GM18499 (cell line): ENCODE measurements around the gene FBP1.
A peak's percentile ranks its signal among the peaks of the same experiment; 100 is the strongest.

Experiments
- ATAC-seq: cut with Tn5 transposase; IDR thresholded peaks from one replicate; pipeline ENCODE4 v1.9.1; 2021; ENCODE audit warnings: moderate number of reproducible peaks; ENCODE audit not compliant: insufficient read depth, unreplicated experiment

FBP1 gene

DNA sequence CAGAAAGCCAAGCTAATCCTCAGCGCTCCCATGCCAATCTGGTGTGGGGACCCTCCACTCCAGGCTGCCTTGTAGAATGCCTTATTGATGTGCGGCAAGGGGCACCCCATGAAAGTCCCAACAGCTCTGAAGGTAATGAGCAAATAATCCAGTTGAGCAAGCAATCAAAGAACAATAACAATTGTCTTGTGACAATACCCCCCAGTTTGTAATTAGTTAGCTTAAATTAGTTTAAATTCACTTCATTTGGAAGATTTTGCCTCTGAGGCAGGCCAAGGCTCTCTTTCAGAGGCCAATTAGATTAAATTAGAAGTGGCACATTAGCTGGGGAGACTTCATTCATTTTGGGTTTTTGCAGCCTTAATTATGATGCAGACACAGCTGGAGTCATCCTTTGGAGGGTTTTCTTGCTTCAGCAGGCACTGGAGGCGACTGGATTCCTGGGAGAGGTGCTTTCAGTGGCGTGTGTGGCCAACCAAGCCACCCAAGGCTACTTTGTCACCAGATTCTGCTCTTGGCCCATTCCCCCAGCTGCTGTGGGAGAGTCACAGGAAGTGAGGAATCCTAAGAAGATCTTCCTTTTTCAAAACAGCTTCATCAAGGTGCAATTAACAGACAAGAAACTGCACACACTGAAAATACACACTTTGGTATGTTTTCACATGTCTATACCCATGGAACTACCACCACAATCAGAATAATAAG is 17.9 kb upstream of the FBP1 start:
- no peak for ATAC-seq

- peak; percentile 93 for ATAC-seq
Observed at GRCh38 chr9:94656200-94656599, 16.9 kb upstream of the FBP1 start.

- ATAC-seq: no peak
Observed at GRCh38 chr9:94655739-94656138, 16.4 kb upstream of the FBP1 start.

DNA sequence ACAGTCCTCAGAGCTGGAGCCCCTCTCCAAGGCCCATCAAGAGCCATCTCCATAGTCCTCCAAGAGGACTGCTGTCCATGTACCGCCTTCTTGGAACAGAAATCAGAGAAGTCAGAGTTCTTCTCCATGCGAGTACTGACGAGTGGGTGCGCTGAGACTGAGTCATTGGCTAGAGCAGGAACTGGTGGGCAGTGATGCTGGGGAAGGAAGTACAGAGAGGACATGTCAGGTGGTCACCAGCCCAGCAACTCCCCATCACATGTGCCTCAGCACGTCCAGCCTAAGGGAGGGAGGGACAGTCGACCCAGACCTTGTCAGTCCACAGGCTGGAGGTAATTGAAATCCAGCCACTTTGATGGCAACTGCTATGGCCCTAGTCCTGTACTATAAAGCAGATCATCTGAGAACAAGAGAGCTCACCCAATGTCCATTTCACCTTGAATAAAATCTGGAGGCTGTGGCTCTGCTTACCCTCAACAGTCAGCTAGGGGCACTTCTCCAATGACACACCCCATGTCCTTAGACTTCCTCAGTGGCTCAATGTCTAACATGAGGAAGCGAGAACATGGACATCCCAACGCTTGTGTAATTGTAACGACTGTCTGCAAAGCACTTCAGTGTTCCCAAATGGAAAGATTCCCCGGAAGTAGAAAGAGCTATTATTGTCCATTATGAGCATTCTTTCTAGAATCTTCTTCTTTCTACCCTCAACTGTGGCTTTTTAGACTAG is 15.0 kb upstream of the FBP1 start:
- no peak for ATAC-seq

DNA sequence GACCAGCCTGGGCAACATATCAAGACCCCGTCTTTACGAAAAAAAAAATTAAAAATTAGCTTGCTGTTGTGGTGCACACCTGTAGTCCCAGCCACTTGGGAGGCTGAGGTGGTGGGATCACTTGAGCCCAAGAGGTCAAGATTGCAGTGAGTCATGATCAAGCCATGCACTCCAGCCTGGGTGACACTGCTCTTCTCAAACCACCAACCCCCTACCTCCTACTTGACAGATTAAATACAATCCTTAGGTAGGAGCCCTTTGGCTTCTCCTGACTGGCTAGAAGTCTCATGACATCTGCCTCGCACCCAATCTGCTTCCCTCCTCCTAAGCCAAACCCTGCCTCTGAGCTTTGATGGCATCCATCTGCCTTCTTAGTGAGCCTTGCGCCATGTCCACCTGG is 11.6 kb upstream of the FBP1 start:
- no peak for ATAC-seq

GRCh38 chr9:94649100-94649819 is 9.9 kb upstream of the FBP1 start:
- no peak for ATAC-seq

- no peak for ATAC-seq
Observed at GRCh38 chr9:94648185-94648584, 8.9 kb upstream of the FBP1 start.

DNA sequence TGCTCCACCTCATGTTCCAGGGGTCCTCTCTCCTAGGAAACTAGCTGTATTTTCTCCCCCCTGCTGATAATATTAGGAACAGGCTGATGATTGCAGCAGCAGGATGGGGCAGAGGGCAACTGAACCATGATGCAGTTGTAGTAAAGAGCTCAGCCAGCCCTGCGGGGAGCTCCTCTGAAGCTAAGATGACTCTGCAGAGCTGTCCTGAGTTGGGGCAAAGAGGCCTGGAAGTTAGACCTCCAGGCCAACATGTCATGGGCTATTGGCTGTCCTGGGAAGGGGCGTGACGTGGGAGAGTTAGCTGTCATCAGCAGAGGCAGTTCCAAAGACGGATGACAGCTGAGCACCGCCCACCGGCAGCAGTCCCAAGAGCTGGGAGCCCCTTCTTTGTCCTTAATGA is 6.6 kb upstream of the FBP1 start:
- ATAC-seq: no peak

DNA sequence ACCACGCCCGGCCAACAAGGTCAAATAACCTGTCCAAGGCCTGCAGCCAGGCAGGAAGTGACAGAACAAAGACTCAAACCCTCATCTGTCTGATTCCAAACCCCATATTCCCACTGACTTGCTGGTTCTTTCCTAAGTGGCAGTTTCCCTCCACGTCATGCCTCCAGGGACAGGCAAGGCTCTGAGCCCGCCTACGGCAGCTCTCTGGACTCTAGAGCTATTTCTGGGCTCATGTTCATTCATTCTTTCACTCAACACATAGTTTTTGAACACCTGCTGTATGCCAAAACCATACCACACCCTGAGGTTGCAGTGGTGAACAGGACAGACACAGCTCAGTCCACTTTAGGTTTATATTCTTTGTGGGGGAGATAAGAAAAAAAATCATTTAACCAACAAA is 5.2 kb upstream of the FBP1 start:
- no peak for ATAC-seq

DNA sequence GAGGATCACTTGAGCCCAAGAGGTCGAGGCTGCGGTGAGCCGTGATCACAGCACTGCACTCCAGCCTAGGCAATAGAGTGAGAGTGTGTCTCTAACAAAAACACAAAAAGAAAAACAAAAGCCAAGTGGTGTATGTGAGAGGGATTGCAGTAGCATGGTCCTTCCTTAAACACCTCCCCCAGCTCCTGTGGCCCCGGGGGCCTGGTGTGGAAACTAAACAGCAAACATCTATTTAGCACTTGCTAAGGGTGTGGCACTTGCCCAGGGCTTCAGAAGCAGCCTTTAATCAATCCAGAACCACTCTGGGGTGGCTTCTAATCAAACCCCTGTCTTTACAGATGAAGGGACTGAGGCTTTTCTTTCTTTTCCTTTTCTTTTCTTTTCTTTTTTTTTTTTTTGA is 4.4 kb upstream of the FBP1 start:
- ATAC-seq: no peak

- ATAC-seq: no peak
Observed at GRCh38 chr9:94643176-94643575, 3.9 kb upstream of the FBP1 start.

- no peak for ATAC-seq
Observed at GRCh38 chr9:94642501-94642900, 3.2 kb upstream of the FBP1 start.

GRCh38 chr9:94639999-94640376 is 670 bp upstream of the FBP1 start:
- no peak for ATAC-seq

- ATAC-seq: no peak
Observed at GRCh38 chr9:94638335-94639060, 820 bp downstream of the FBP1 start.

GRCh38 chr9:94632737-94633136 is 6.6 kb downstream of the FBP1 start:
- ATAC-seq: no peak

GRCh38 chr9:94631599-94631998 is 7.7 kb downstream of the FBP1 start:
- no peak for ATAC-seq

- ATAC-seq: no peak
Observed at GRCh38 chr9:94630833-94631232, 8.5 kb downstream of the FBP1 start.

DNA sequence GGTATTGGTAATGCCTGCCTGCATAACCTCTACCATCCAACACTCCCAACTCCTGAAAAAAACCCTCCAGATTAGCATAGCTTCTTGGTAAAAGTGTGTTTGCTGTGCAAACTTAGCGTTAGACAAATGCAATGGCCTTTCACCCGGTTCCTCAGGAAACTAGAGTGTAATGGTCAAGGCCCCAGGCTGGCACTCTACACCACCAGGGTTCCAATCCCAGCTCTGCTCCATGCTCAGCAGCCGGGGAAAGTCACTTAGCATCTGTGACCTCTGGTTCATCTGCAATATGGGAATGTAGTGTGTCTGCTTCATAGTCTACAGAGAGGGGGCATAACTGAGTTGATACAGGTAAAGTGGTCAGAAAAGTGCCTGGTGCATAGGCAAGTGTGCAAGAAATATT is 9.0 kb downstream of the FBP1 start:
- ATAC-seq: no peak

GRCh38 chr9:94627287-94627686 is 12.0 kb downstream of the FBP1 start:
- no peak for ATAC-seq

GRCh38 chr9:94625835-94626234 is 13.5 kb downstream of the FBP1 start:
- no peak for ATAC-seq

- no peak for ATAC-seq
Observed at GRCh38 chr9:94624629-94625028, 14.7 kb downstream of the FBP1 start.
